ENCODE measurements around the gene SGPP2.
"Not testable (repeated sequence)": the region's sequence is repeated elsewhere in the genome, so short reads cannot be mapped to it uniquely, and the experiment has no call there.

SGPP2 gene, protein sequence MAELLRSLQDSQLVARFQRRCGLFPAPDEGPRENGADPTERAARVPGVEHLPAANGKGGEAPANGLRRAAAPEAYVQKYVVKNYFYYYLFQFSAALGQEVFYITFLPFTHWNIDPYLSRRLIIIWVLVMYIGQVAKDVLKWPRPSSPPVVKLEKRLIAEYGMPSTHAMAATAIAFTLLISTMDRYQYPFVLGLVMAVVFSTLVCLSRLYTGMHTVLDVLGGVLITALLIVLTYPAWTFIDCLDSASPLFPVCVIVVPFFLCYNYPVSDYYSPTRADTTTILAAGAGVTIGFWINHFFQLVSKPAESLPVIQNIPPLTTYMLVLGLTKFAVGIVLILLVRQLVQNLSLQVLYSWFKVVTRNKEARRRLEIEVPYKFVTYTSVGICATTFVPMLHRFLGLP

DNA sequence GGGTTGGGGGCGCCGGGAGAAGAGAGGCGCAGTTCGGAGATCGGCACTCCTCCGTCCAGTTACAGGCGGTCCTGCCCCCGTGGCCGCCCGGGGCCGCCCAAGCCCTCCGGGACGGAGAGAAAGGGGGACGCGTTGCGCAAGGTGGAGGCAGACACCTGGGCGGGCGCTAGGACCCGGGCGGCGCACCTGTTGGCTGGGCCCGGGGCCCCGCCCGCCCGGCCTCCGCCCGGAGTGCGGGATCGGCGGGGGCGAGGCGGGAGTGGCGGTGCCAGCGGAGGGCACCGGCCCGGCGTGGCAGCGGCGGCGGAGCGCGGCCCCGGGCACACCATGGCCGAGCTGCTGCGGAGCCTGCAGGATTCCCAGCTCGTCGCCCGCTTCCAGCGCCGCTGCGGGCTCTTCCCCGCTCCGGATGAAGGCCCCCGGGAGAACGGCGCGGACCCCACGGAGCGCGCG, at the start of gene SGPP2:
Gene SGPP2 (plus strand): TSS at position 268 of the 453 bp plus-strand sequence. CDS start 60 bp downstream, at position 328.
- peak in 1 of 2 experiments; percentile 18 for DNase-seq

DNA sequence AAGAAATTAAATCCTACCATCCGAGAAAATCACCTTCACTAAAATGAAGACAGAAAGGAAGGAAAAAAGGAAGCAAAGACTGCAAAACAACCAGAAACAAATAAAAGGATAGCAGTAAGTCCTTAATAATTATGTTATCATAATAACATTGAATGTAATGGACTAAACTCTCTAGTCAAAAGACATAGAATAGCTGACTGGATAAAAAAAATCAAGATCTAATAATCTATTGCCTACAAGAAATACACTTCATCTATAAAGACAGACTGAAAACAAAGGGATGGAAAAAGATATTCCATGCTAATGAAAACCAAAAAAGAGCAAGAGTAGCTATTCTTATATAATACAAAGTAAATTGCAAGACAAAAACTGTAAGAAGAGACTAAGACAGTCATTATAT, 48.5 kb upstream of the SGPP2 start:
- DNase-seq: no peak

DNA sequence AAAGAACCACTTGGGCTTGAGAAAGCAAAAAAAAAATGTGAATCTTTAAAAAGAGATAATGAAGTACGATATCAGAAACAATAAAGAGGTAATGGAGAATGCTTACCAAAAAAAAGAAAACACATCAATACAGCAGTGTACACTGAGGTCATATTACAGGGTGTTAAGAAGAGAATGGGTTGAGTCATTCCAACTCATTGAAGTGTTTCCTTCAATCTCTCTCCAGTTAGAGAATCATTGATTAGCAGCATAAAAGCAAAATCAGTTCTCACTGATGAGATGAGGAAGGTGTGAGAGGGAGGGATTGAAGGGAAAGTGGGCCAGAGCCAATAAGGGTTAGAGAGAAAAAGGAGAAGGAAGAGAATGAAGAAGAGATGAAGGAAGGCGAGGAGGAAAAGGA, 43.9 kb upstream of the SGPP2 start:
- no peak for DNase-seq

DNA sequence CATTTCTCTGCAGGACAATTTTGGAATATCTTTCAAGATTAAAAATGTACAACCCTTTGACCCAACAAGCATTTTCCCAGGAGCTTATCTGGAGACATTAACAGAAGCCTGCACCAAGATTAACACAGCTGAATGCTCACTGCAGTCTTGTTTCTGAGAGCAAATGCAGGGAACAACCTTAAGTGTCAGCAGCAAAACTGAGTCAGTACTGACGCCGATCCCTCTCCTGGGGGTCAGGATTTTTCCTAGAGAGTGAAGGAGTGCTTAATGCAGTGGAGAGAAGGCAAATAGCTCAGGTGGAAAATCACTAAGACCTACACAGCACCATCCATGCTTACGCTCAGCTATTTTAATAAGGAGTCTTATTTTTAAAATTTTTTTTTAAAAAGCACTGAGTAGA, 42.8 kb upstream of the SGPP2 start:
- no peak for DNase-seq

DNA sequence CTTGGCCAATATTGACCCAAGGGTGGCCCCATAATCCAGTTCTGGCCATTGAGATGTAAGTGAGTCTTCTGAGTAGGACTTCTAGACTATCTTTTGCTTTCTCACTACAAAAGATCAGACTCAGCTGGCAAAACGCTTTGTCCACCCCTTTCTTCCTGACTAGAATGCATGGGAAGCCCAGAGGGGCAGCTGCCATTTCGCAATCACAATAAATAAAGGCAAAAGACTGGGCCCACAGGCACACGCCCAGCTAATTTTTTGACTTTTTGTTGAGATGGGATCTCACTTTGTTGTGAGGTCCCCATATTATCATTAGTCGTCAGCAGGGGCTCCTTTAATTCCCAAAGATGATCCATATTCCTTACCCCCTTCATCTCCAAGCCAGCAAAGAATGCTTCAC, 41.1 kb upstream of the SGPP2 start:
- no peak for DNase-seq

DNA sequence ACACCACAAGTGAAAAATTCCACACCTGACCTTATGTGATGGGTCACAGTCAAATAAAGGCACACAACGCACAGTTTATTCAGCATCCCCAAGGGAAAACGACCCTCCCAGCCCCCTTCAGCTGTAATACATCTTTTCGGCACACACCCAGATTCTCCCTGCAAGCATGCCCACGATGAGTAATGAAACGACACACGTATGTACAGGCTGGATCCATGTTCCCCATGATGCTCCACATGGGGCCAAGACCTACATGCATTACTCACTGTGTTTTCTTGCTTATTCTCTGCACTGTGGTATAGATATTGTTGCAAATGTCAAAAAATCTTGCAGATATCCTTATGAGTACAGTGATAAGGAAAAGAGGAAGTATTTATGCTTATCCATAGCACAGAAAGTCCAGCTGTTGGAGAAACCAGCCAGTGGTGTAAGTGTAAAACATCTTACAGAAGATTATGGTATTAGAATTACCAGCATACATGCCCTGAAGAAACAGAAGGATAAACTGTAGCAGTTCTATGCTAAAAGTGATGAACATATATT, 32.5 kb upstream of the SGPP2 start:
- no peak for DNase-seq

DNA sequence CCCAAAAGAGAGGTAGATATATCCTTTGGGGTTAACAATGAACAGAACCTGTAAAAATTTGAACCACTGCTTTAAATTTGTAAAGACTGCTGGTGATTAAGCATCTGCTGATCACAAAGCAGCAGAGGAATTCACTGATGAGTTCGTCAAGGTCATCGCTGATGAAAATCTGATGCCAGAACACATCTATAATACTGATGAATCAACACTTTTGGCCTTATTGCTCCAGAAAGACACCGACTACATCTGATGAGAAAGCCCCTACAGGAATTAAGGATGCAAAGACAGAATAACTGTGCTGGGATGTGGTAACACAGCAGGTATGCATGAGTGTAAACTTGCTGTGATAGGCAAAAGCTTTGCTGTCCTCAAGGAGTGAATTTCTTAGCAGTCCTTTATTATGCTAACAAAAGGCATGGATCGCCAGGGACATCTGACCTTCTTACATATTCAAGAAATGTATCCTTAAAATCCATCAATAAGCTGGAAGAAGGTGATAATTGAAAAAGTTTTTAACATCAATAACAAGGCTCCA, 30.5 kb upstream of the SGPP2 start:
- no peak for DNase-seq

DNA sequence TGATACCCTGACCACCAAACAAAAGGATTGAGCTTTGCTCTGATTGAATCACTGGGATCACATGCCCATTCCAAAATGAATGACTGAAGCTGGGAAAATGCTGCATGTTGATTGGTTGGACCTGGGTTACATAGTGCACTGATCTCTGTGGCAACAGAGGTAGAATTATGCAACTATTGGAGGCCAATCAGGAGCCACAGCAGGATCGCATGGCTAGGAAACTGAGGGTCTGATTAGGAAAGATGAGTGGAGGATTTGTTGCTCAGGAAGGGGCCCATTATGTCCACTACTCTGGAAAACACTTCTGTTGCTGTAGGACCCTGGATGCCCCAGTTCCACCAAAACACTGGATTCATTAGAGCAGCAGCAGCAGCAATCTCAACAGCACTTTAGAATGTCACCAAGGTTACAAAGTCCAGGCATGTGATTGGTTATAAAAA, 25.9 kb upstream of the SGPP2 start:
- no peak for DNase-seq

DNA sequence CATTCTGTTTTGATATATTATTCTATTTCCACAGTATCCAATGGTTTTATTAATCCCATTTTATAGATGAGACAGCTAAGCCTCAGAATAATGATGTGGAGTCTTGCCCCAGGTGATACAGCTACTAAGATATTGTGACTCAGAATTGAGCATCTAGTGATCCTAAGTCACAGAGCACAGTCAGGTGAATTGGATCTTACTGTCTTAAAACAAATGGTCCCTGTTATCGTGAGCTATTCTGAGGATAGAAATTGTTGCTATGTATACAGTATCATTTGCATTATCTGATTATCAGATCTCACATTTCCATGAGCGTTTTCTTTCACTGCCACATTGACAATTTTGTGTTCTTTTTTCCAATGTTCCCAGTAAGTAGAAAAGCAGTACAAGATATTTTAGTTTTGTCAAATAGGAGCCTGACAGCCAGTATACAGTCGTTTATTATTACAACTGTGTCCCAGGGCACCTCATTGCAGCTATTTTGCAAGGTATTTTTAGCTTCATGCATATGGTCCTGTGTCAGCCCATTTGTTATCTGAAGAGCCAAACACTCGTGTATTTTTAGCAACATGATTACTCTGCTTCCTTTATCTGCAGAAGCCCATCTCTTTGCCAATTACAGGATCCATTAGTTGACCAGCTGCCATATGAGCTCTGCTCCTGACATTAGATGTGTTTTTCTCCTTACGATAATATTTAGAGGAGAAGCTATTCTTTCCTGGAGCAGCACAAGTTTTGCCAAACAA, 25.1 kb upstream of the SGPP2 start:
- no peak for DNase-seq

DNA sequence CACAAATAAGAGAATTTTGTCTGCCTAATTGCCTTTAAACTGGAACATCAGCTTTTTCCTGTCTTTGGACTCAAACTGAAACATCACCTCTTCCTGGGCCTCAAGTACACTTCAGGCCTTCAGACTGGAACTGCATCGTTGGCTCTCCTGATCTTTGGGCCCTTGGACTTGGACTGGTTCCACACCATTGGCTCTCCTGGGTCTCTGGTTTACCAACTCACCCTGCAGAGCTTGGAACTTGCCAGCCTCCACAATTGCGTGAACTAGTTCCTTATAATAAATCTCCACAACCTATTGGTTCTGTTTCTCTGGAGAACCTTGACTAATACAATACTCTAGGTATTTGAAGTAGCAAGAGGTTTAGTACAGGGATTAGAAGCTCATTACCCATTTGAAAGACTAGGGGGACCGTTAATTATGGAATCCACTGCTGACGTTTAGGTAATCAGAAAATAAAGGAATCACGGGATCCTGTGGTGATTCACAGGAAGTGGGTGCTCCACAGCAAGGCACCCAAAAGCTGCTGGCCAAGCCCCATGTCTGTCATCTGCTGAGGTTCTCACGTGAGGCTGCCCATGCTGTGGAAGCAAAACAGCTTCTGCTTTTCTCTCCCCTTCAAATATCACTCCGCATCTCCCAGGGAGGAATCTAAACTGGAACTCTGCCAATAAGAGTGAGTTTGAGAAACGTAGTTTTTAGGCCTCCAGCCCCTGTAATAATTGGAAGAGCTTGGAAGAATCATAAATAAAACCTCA, 20.0 kb upstream of the SGPP2 start:
- no peak for DNase-seq

DNA sequence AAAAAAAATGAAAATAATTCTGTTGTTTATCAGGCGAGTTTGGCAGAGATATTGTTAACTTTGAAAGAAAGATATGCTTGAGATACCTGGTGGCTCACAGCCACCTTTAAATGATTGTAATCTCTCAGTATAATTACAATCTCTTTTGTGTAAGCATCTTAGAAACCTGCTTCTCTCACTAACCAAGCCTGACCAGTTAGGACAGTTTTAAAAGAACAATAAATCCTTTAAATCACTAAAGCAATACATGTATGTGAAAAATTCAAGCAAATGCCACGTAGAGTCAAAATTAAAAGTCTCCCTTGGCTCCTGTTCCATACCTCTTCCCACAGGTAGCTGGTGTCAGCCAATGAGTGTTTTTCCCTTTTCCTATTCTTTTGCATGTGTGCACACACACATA, 15.7 kb upstream of the SGPP2 start:
- no peak for DNase-seq

DNA sequence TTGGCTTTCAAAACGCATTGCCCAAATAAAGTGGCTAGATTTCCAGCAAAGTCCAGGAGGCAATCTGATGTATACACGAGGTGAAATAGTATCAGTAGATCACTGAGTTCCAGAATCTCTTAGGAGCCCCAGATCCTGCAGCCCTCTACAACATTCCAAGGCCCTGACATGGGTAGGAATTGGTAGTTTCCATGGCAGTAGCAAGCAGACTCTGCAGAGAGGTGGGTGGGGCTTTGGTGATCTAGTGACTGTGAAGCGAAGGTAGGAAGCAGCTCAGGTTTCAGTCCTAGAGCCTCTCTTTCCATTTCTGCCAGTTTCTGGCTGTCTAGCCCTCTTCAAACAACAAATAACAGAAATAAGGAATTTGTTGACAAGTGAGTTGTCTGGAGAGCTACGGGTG, 13.8 kb upstream of the SGPP2 start:
- DNase-seq: no peak

DNA sequence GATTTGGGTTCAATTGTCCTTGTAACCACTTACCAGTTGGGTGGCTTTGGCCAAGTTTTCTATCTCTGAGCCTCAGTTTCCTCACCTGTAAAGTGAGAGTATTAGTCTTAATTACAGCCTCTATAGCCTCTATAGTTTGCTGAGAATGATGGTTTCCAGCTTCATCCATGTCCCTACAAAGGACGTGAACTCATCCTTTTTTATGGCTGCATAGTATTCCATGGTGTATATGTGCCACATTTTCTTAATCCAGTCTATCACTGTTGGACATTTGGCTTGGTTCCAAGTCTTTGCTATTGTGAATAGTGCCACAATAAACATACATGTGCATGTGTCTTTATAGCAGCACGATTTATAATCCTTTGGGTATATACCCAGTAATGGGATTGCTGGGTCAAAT, 12.0 kb upstream of the SGPP2 start:
- DNase-seq: not testable (repeated sequence)

DNA sequence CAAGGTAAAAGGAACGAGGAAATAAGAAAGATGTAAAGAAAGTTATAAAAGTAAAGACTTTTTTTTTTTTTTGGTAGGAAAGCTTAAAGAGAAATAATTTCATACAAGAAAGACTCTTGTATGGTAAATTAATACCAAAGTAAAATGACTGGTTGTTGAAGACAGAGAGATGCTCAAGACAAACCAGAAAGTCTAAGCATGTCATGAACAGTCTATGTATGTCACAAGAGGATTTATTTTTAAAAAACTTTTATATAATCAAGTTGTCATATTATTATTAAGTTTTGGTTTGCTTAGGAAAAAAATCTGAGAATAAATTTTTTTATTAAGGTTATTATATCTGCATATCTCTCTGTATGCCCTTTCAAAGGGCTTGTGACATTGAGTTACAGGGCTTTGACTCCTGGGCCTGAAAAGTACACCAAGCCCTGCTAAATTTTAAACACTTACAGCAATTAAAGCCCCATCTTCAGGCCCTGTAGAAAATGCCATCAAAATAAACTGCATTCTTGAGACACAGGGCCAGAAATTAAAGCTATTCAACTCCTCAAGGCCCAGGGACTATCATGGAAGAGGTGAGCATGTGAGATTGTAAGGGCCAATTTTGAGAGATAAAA, 10.9 kb upstream of the SGPP2 start:
- no peak for DNase-seq

DNA sequence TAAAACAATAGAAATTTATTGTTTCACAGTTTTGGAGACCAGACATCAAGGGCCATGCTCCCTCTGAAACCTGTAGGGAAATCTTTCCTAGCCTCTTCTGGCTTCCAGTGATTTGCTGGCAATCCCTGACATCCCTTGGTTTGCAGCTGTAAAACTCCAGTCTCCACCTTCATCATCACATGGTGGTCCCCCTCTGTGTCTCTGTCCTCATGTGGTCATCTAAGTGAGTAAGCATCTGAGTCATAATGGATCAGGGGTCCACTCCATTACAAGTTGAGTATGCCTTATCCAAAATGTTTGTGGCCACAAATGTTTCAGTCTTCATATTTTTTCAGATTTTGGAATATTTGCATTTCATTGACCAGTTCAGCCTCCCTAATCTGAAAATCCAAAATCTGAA, 5.6 kb upstream of the SGPP2 start:
- no peak for DNase-seq

DNA sequence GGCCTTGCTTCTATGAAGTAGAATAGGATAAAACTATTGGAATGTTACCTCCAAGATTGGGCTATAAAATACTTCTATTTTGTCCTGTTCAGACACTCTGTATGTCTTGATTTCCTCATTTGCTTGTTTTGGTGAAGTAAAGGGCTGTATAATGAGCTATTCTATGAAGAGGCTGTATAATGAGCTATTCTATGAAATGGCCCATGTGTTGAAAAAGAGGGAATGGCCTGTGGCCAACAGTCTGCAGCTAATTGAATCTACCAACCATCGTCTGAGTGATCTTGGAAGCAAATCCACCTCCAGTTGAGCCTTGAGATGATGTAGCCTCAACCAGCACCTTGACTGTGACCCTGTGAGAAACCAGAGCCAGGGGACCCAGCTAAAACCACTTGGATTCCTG, 3.8 kb upstream of the SGPP2 start:
- no peak for DNase-seq

DNA sequence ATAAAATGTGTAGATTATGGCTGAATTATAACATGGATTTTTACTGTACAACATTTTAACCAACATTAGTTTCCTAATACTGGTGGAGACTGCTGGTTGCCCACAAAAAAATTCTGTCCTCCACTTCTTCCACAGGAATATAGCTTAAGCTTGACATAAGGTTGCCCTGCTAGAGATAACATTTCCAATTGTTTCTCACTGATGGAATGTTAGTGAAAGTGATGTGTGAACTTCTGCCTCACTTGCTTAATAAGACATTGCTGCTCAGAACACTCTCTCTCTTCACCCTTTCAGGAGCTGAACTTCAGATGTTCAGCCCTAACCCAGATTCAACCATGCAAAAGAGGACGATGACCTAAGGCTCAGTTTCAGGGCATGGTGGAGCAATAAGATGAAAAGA, 2.7 kb upstream of the SGPP2 start:
- no peak for DNase-seq

DNA sequence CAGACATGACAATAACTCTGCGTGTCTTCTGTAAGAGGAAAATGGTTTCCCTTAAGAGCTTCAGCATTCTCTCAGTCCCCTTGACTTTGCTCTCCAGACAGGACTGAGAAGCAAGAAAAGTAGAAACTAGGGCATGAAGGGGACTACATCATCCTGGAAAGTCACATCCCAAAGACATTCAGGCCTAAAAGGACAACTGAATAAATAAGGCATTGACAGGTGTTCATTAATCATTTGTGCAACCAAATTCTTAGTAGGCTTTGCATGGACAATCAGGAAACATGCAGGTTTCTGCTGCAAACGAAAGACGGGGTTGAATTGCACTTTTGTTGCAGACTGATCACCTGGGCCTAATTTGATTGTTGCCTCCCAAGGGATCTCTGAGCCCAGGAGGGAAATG, 1.2 kb upstream of the SGPP2 start:
- DNase-seq: no peak

DNA sequence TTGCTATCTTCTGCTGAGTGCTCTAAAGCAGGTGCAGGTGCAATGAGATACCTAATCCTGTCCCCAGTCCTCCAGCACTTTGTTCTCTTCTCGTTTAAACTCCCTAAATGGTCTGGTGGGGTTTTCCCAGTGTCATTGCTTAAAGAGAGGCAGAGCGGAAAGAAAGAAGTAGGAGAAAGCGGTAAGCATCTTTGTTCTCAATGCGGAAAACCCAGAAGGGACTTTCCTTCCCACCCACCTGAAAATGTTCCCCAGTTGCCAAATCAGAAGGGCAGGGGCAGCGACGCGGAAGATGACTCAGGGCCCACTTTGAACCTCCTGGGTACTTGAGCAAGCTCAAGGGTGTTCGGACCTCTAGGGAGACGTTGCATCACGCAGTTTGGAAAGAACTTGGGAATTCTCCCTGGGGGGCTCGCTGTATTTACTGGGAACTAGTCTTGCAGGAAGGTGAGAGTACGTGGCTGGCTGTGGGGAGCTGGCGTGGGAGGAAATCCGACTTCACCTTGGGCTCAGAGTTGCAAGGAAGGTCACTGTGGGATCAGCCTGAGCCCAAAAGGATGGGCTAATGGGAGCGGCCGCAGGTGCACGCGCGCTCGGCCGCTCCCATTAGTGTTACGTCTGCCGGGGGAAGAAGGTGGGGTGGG, 589 bp upstream of the SGPP2 start:
- no peak for DNase-seq

DNA sequence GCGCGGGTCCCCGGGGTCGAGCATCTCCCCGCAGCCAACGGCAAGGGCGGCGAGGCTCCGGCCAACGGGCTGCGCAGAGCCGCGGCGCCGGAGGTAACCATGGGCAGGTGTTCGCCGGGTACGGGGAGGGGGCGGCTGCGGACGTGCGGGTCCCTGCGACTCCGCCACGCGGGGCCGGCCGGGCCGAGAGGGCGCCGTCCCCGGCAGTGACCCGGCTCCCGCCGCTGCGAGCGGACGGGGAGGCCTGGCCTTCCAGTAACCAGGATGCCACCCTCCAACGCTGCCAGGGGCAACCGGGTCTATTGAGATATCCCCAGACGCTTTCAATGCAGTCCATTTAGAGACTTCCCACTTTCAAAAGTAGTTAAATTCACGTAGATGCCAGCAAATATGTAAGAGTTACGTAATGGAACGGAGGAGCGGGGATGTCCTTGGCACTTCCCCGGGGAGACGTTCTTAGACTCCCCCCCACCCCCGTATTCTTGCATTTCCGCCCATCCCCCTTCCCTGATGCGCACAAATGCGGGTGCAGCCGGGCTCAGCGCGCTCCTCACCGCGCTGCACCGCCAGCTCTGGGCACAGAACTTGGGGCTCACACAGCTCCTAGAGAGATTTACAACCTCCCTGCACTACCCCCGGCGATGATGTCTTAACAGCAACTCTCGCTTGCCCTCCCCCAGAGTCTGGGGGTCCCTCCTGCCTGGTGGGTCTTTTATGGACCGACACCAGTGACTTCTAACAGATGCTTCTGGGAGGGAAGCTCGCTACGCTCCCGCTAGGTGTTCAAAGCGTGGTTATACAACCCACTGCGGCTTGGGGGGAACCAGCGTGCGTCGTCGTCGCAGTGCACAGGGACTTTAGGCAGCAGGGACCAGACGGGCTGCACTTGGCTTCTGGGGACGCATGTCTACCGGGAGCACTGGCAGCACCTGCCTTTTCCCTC, 657 bp downstream of the SGPP2 start:
- DNase-seq: peak in 1 of 2 experiments; percentile 7
